ENCODE data around the gene RGS4. TPM values are rescaled to one million over a fixed set of nuclear protein-coding genes. Genes with fewer than 3 reads are reported as not detected.

The RGS4 gene
- total RNA-seq, 1 donor from 2014 or later, result 121 TPM

- Mint-ChIP-seq H3K27ac (ENCODE audit: unreplicated experiment) (no peak overlapping the region), H3K4me1 (ENCODE audit: unreplicated experiment) (no peaks in the 10 kb centered on the region), H3K9me3 (ENCODE audit: unreplicated experiment) (no peaks in the 10 kb centered on the region), H3K27me3 (ENCODE audit: unreplicated experiment) (no peaks in the 10 kb centered on the region), H3K36me3 (ENCODE audit: unreplicated experiment) (no peaks in the 10 kb centered on the region), H3K4me3 (ENCODE audit: unreplicated experiment) (no peak overlapping the region)
- no peak for TF ChIP-seq CTCF (IDR thresholded peaks at IDR 0.05)
- no peak for DNase-seq (ENCODE audit: extremely low spot score, unreplicated experiment)
These were observed 20.3 kb upstream of the RGS4 start for GRCh38 chr1:163048869-163049268.

GRCh38 chr1:163049296-163049695 lies 19.9 kb upstream of the RGS4 start:
- no peaks in the 10 kb centered on the region for H3K36me3 Mint-ChIP-seq (ENCODE audit: unreplicated experiment)
- TF ChIP-seq CTCF (IDR thresholded peaks at IDR 0.05), result no peak
- no peak overlapping the region for H3K4me3 Mint-ChIP-seq (ENCODE audit: unreplicated experiment)
- no peak for DNase-seq (ENCODE audit: extremely low spot score, unreplicated experiment)
- H3K27me3 Mint-ChIP-seq (ENCODE audit: unreplicated experiment), result no peaks in the 10 kb centered on the region
- no peaks in the 10 kb centered on the region for H3K4me1 Mint-ChIP-seq (ENCODE audit: unreplicated experiment)
- H3K27ac Mint-ChIP-seq (ENCODE audit: unreplicated experiment), result no peak overlapping the region
- H3K9me3 Mint-ChIP-seq (ENCODE audit: unreplicated experiment), result no peaks in the 10 kb centered on the region

- no peak for DNase-seq (ENCODE audit: extremely low spot score, unreplicated experiment)
- H3K4me3 Mint-ChIP-seq (ENCODE audit: unreplicated experiment), result no peak overlapping the region
- no peaks in the 10 kb centered on the region for H3K9me3 Mint-ChIP-seq (ENCODE audit: unreplicated experiment)
- no peak for TF ChIP-seq CTCF (IDR thresholded peaks at IDR 0.05)
- no peaks in the 10 kb centered on the region for H3K27me3 Mint-ChIP-seq (ENCODE audit: unreplicated experiment)
- H3K4me1 Mint-ChIP-seq (ENCODE audit: unreplicated experiment), result no peaks in the 10 kb centered on the region
- no peak overlapping the region for H3K27ac Mint-ChIP-seq (ENCODE audit: unreplicated experiment)
- no peaks in the 10 kb centered on the region for H3K36me3 Mint-ChIP-seq (ENCODE audit: unreplicated experiment)
These were observed 18.7 kb upstream of the RGS4 start for GRCh38 chr1:163050496-163050895.

- no peak overlapping the region for H3K4me3 Mint-ChIP-seq (ENCODE audit: unreplicated experiment)
- no peaks in the 10 kb centered on the region for H3K9me3 Mint-ChIP-seq (ENCODE audit: unreplicated experiment)
- no peaks in the 10 kb centered on the region for H3K27me3 Mint-ChIP-seq (ENCODE audit: unreplicated experiment)
- no peak for DNase-seq (ENCODE audit: extremely low spot score, unreplicated experiment)
- H3K36me3 Mint-ChIP-seq (ENCODE audit: unreplicated experiment), result no peaks in the 10 kb centered on the region
- no peak overlapping the region for H3K27ac Mint-ChIP-seq (ENCODE audit: unreplicated experiment)
- peaks cover 9% of the 10 kb centered on the region for H3K4me1 Mint-ChIP-seq (ENCODE audit: unreplicated experiment)
- TF ChIP-seq CTCF (IDR thresholded peaks at IDR 0.05), result no peak
These were observed 15.0 kb upstream of the RGS4 start for GRCh38 chr1:163054181-163054591.

- no peak for TF ChIP-seq CTCF (IDR thresholded peaks at IDR 0.05)
- H3K9me3 Mint-ChIP-seq (ENCODE audit: unreplicated experiment), result no peaks in the 10 kb centered on the region
- DNase-seq (ENCODE audit: extremely low spot score, unreplicated experiment), result no peak
- H3K4me3 Mint-ChIP-seq (ENCODE audit: unreplicated experiment), result no peak overlapping the region
- peaks cover 9% of the 10 kb centered on the region for H3K4me1 Mint-ChIP-seq (ENCODE audit: unreplicated experiment)
- no peaks in the 10 kb centered on the region for H3K36me3 Mint-ChIP-seq (ENCODE audit: unreplicated experiment)
- no peak overlapping the region for H3K27ac Mint-ChIP-seq (ENCODE audit: unreplicated experiment)
- no peaks in the 10 kb centered on the region for H3K27me3 Mint-ChIP-seq (ENCODE audit: unreplicated experiment)
These were observed 14.2 kb upstream of the RGS4 start for GRCh38 chr1:163055005-163055404.
